T-helper 1 cell treated with Interleukin-12 subunit alpha and Interleukin-12 subunit beta and Interleukin-4 antibody, amounts not matched to agents 30 ng/mL and 1 ng/mL, for 36 hours (primary cell): ENCODE results near the gene PRPF38A. TPM values are rescaled to one million over a fixed set of nuclear protein-coding genes. Genes with fewer than 3 reads are reported as not detected.

ENCODE experiments used
- intact Hi-C: fragments of 100-400 bp; cut with micrococcal nuclease; formaldehyde crosslinking; loops from one replicate; pipeline ENCODE4 v1.15.1; 2024
- total RNA-seq: library from RNA; stranded (reverse); gene quantifications from 2 replicates; pipeline ENCODE4 v1.2.3, GENCODE V29; 2022

PRPF38A gene, protein sequence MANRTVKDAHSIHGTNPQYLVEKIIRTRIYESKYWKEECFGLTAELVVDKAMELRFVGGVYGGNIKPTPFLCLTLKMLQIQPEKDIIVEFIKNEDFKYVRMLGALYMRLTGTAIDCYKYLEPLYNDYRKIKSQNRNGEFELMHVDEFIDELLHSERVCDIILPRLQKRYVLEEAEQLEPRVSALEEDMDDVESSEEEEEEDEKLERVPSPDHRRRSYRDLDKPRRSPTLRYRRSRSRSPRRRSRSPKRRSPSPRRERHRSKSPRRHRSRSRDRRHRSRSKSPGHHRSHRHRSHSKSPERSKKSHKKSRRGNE
- 91.7 and 94.6 TPM in 2 replicates for total RNA-seq

DNA sequence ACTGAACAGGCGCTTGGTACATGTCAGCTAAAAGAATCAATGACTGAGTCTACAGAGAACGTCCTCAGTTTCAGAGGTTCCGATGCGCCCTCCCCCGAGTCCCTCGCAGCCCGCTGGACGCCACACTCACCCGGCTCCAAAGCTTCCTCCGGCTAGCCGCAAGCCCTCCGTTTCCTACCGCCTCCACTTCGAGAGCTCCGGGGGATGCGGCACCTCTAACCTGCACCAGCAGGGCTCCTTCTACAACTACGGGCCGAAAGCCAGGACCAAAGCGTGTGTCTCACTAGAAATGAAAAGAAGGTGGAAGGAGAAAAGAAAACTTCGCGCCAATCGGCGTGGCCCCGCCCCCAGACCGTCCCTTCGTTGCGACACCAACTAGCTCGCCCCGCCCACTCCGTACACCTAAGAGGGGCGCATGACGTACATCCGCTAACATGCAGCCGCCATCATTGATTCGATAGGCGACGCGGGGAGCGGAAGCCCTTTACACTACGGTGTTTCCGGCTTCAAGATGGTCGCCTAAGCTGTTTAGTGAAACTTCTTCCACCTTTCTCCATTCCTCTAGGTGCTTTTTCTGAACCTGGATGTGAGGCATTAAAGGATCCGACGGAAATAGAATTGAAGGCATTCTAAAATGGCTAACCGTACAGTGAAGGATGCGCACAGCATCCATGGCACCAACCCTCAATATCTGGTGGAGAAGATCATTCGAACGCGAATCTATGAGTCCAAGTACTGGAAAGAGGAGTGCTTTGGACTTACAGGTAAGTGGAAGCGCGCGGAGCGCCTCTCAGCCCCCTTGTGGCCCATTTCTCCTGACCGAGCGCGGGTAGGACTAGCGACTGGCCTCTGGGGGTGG is at the start of gene PRPF38A, which contains the start of gene ORC1:
Gene PRPF38A (plus strand): TSS at position 487 of the 859 bp plus-strand sequence. CDS start 148 bp downstream, at position 635.
Gene ORC1 (minus strand): TSS at position 308 of the 859 bp plus-strand sequence. CDS start 2,200 bp downstream, outside the sequence.
- intact Hi-C loops, result loop anchor here (1.0 to 10.0 kb wide), 15 partner anchors 20 to 923 kb away; partner anchors contain the start of genes CC2D1B, CPT2, ECHDC2 and GPX7

DNA sequence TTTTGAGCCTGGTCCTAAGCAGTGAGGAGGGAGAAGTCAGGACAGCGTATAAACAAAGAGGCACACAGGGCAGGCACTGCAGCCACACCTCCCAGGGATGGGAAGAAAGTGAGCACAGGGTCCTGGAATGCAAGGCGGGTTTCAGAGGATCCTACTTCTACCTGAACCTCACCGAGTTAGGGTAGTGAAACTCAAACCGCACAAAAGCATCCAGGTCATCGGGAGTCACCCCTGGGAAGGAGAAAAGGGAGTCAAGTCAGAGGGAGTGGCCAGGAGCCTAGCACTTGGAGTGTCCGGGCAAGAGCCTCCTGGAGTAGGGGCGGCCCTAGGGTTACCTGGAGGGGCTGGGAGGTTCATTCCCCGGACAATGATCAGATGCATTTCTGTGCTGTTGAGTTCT is 49.0 kb upstream of the PRPF38A start:
- intact Hi-C loops, result no loop called here

DNA sequence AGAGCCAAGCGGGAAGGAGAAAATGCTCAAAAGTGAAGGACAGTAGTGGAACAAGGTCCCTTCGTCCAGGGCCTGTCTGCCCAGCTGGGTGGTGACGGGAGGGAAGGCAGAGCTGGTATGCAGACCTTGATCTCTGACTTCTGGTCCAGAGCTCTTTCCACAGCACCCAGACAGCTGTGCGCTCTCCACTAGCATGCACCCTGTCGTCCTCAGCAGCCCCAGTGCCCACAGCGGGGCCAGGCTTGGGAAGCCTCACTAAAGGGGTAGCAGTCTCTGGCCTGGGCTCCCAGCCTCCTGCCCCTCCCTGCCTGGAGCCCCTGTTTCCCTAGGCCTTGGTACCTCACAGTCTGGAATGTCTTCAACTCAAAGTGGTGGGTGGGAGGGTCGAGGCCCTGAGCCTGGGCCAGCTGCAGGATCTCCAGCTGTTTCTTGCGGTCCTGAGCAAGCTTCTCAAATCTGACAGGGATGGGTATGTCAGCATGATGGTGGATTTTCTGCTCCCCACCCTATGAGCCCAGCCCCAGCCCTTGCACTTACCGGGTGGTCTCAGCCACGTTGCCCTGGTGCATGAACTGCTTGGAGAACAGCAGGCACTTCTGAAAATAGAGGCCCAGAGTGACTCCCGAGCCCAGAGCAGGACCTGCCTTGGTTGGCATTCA is 48.4 kb upstream of the PRPF38A start:
- intact Hi-C loops, result no loop called here

DNA sequence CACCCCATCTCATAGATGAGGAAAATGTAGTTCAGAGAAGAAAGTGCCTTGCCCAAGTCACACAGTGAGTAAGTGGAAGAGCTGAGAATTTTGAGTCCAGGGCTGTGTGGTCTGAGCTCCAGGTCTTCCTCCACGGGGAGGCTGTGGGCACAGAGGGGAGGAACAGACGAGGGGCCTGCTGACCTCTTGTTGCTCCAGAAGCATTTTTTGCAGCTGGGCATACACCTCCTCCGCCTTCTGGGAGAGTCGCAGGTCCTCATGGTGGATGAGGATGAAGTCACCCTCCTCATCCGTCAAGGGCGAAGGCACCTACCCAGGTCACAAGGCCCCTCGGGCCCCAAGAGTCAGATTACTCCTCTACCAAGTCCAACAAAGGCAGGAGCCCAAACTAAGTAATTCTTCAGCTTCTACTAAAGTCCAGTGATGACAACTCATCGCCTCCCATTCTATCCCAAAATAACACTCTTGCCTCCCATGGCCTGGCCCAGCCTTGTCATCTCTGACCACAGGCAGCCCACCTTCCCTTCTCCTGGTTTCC is 47.5 kb upstream of the PRPF38A start:
- intact Hi-C loops, result no loop called here

DNA sequence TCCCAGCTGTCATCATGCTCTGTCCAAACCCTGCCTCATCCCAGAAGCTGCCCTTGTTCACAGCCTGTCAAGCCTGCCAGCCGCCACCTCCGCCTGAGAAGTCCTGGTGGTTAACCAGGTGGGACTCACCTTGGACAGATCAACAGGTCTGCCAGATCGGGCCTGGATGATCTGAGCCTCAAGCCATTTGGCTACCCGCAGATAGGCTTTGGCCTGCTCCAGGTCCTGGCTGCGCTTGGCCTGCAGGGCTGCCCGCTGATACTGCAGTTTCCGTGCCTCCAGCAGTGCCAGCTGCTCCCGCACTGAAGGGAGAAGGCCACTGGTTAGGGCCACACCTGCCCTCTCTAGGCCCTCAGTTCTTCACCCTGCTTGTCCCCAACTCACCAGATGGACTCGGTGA is 47.0 kb upstream of the PRPF38A start:
- intact Hi-C loops, result no loop called here

DNA sequence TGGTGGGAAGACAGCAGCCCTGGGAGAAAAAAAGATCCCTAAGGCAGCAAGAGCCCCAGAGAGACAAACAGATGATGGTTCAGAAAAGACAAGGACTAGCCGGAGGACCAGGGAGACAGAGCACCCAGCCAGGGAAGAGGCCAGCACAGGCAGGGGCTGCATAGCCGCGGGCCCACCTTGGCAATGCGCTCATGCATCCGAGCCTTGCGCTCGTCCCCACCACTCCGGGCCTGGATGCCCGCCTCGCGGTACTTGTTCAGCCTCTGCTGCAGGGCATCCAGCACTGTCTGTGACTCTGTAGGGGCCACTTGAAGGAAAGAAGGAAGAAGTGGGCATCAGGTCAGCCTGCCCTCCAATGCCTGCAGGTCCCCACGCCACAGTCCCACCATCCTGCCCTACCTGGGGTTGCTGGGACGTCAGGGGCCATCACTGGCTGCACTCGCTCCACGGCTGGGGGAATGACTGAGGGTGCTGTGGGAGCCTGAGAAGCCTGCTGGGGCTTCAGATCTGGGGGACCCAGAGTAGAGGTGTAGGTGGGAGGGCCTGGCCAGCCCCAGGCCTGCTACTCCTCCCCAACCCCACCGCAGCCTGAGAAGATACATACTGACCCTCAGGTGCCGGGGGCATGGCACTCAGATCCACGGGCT is 45.4 kb upstream of the PRPF38A start:
- intact Hi-C loops, result no loop called here

DNA sequence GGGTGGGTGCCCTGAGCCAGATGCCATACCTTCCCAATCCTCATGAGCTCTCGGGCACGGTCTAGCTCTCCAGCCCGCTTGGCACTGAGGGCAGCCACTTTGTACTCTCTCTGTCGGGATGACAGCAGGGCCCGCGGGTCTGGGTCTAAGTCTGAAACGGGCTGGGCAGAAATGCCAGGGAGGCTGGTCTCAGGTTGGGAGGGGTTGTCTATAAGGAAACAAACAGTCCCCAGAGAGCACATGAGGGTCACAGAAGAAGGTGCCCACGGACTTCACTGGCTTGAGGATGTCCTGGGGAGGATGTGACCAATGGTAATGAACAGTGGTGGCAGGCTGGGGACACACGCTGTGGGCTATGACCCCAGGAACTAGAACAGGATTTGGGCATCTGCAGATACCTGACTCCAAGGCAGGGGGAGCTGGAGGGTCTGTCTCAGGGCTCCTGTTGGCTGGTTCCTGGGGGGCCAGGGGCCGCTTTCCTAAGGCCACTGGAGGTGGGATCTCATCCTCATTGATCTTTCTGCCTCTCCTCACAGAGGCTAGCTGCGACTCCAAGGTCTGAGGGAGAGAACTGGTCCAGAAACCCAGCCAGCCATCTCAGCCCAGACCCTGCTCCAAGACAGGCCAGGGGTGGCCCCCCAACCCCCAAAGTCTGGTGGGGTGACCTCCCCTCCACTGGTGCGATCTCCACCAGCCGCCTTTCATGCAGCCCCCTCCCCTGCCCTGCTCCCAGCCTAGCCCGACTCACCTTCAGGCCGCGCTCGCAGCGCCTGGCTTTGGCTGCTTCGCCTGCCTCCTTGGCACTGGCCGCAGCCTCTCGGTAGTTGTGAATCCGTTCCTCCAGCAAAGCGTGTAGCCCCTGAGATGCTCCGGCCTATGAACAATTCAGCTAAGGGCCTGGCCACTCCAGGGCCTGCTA is 44.5 kb upstream of the PRPF38A start:
- intact Hi-C loops, result no loop called here

DNA sequence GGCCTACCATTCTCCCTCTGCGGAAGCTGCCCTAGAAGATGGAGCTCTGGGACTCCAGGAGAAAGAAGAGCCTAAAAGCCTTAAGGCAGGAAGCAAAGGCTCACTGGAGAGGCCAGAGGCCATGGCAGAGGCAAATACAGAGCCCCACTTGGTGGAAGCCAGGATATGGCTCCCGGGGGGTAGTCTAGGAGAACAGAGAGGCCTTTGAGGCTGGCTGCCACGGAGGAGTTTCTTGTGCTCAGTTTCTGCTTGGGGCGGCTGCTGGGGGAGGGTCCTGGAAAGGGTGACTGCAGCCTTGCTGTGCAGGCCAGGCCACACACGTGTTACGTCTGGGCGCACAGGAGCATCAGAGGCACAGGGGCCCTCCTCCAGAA is 43.8 kb upstream of the PRPF38A start:
- intact Hi-C loops, result no loop called here

DNA sequence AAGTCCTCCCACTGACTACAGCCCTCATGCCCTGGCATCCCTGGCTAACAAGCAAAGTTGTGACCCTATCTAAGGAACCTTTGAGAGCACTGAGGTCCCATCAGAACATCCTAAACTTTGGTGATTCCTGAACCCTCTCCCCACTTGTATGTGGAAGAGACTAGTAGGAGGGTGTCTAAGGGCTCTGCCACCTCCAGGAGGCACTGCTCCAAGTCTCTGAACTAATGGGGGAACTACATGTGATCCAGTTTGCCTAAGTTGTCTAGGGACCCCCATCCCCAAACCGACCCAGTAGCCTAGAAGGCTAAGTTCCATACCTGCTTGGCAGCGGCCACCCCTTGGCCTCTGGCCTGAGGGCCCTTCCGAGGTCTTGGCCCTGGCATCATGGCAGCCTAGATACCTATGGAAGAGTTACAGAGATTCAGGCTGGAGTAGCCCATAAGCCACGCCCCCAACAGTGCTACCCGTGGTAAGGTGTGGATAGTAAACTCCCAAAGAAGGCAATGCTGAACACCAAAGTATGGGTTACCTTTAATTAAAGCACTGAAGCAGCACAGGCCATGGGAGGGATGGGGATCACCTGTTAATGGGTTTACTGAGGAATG is 40.1 kb upstream of the PRPF38A start:
- intact Hi-C loops, result no loop called here

DNA sequence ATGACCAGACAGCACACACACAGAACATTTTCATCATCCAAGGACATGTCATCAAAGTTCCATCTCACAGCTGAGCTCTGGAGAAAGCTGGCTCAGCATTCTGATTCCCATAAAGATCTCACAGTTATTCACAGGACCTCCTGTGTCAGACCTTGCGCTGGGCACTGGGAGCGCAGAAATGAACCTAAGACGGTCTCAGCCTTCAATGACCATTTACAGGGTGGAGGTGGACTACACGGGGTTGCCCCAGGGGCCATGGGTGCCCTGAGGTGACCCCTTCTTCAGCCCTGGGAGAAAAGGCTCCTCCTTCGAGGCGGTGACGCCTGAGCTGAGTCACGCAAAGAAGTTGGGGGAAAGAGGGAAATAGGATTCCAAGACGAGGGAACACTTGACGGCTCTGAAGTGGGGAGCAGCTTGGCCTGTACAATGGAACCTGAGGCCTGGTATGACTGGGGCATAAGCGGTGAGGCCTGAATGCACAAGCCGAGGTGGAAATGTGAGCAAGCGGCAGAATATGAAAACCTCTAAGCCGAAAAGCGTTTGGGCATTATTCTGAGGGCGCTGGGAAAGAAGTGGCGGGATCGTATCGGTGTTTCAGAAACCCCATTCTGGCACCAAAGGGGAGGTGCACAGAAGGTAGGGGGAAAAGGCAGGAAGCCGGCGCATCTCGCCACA is 39.2 kb upstream of the PRPF38A start:
- intact Hi-C loops, result loop anchor here (5.0 kb wide), 4 partner anchors 562 to 1128 kb away; partner anchors contain the start of genes CPT2, EPS15, RNF11 and SCP2

DNA sequence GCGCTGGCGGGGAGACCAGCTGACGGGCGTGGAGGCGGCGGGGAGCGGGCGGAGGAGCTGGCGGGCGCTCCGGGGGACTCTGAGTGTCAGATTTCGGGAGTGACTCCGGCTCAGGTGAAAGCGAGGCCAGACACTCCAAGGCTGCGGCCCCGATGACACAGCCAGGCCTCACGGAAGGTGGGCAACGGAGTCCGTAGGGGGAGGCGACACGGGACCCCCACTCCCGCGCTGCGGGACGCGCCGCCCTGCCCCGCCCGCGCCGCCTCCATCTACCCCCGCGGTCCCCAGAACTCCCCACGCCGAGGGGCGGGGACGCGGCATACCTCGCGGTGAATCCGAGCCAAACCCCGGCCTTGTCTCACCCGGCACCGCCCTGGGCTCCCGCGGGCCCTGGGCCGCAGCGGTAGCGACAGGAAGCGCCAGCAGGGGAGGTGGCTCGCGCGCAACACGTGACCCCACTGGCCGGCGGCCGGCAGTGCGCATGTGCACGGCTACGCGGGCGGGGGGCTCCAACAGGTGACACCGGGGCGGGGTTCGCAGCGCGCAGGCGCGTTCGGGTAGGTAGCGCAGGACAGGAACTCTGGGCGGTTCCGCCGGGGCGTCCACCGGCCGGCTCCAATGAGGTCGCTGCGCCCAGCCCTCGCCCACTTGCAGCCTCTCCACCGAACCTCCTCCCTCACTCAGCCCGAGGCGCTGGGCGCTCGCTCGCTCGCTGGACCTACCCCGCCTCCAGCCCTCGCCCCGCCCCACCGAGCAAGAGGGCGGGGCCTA is 38.5 kb upstream of the PRPF38A start, which contains the start of gene CC2D1B:
Gene CC2D1B (minus strand): TSS at position 460 of the 771 bp plus-strand sequence. CDS start 1,585 bp downstream, outside the sequence.
- intact Hi-C loops, result loop anchor here (1.0 to 5.0 kb wide), 20 partner anchors 38 to 1579 kb away; partner anchors contain the start of genes BTF3L4, CPT2, EPS15 and IFT25

DNA sequence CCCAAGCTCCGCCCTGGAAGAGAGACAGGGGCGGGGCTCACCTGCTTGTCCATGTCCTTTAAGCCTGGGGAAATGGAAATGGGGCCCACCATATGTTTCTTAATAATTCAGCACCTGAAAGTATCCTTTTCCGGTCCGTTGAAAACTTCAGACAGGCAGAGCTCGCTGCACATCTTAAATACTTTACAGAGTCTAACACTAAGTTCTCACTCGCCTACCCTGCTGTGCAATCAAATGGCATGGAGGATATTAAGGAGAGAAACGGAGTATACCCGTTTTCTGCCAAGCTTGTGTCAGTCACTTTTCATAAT is 37.9 kb upstream of the PRPF38A start:
- intact Hi-C loops, result loop anchor here (1.0 to 5.0 kb wide), 20 partner anchors 38 to 1578 kb away; partner anchors contain the start of genes BTF3L4, CPT2, EPS15 and IFT25

DNA sequence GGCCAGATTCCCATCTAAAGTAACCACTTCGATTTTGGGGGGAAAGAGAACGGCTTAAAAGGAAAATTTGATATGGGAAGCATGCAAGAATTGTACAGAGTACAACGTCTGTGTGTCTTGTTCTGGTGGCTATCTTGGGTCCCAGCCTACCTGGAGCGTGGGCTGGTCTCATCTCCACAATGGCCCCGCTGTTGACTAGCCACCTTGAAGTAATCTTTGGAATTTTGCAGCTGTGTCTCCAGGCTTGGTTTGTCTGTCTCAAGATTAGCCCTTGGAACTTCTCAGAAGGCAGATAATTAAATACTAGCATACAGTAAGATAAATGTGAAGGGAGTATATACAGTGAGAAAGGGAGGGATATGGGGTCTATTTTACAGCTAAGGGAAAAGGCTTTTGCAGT is 37.1 kb upstream of the PRPF38A start:
- intact Hi-C loops, result loop anchor here (2.0 to 5.0 kb wide), 7 partner anchors 336 to 1578 kb away; partner anchors contain the start of genes CPT2, EPS15, IFT25 and RNF11

DNA sequence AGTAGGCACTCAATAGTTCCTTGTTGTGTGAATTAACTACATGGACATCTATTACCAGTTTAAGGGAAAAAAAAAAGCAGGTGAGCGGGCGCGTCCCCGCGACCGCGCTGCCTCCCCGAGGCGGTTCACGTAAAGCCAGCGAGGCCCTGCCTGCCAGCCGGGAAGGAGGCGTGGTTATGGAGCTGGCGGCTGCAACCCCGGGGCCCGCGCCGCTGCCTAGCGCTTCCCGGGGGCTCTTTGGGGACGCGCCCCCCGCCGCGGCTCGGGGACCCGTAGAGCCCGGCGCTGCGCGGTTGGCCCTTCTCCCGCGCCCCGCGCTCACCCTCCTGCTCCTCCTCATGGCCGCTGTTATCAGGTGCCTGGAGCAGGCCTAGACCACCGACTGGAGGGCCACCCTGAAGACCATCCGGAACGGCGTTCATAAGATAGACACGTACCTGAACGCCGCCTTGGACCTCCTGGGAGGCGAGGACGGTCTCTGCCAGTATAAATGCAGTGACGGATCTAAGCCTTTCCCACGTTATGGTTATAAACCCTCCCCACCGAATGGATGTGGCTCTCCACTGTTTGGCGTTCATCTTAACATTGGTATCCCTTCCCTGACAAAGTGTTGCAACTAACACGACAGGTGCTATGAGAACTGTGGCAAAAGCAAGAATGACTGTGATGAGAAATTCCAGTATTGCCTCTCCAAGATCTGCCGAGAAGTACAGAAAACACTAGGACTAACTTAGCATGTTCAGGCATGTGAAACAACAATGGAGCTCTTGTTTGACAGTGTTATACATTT is 35.8 kb upstream of the PRPF38A start:
- intact Hi-C loops, result loop anchor here (1.0 to 5.0 kb wide), 5 partner anchors 227 to 1131 kb away; partner anchors contain the start of genes CPT2, EPS15, RNF11 and SCP2

DNA sequence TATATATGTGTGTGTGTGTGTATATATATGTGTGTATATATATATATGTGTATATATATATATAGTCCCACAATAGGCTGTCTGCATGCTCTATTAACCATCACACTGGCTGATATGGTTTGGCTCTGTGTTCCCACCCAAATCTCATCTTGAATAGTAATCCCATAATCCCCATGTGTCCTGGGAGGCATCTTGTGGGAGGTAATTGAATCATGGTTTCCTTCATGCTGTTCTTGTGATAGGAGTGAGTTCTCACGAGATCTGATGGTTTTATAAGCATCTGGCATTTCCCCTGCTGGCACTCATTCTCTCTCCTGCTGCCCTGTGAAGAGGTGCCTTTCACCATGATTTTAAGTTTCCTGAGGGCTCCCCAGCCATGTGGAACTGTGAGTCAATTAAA is 34.6 kb upstream of the PRPF38A start:
- intact Hi-C loops, result loop anchor here (5.0 kb wide), 4 partner anchors 557 to 1133 kb away; partner anchors contain the start of genes CPT2, EPS15, RNF11 and SCP2

DNA sequence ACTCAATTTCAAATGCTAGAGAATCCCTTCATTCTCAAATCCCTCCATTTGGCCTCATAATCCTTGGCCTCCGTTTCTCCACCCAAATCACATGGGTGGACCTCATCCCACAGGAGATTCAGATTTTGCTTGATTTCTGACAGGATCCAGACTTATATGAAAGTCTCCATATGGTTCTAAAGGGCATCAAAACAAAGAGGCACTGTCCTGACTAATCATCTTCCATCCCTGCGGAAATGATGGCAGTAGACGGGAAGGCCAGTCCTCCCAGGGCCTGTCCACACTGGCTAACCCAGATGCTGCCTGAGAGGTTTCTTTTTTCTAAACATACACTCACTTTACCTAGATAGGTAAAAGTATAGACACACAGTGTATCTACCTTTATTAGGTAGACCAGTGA is 19.0 kb upstream of the PRPF38A start:
- intact Hi-C loops, result no loop called here

DNA sequence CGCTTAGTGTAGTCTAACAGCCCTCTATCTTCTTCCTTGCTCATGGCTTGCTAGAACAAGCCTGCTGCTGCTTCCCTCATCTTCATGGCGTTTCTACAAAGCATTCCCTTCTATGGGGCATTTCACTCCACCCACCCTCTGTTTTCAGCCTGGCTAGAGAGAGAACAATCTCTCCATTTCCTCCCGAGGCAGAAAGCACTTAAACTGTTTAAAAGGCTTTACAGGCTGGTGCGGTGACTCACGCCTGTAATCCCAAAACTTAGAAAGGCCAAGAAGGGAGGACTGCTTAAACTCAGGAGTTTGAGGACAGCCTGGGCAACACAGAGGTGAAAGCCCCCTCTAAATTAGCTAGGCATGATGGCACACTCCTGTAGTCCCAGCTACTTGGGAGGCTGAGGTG is 17.9 kb upstream of the PRPF38A start:
- intact Hi-C loops, result no loop called here
